Skeletal muscle tissue (tissue), 4 donors: ENCODE data around the gene SERPINE3. TPM values are rescaled to one million over a fixed set of nuclear protein-coding genes. Genes with fewer than 3 reads are reported as not detected.

Source experiments
- H3K27ac ChIP-seq: one replicate; pipeline ENCODE4 v1.7.0; 2013; ENCODE audit warnings: mild to moderate bottlenecking, low read depth, low read length, inconsistent platforms
- H3K27me3 ChIP-seq, 3 donors: one replicate each; pipeline ENCODE4 v1.7.0; 2013; ENCODE audit warnings: low read length in 3 of 3; ENCODE audit not compliant: control insufficient read depth in 3 of 3, insufficient read depth in 3 of 3
- H3K36me3 ChIP-seq, 3 donors: one replicate each; pipeline ENCODE4 v1.7.0; 2013; ENCODE audit warnings: low read length in 3 of 3; ENCODE audit not compliant: control insufficient read depth in 3 of 3, insufficient read depth in 3 of 3
- H3K4me1 ChIP-seq, 3 donors: one replicate each; pipeline ENCODE4 v1.7.0; 2013; ENCODE audit warnings: low read length in 3 of 3, mild to moderate bottlenecking in 3 of 3; ENCODE audit not compliant: control insufficient read depth in 3 of 3, insufficient read depth in 3 of 3
- H3K4me3 ChIP-seq, 3 donors: one replicate each; pipeline ENCODE4 v1.7.0; 2013; ENCODE audit warnings: low read length in 3 of 3
- H3K9ac ChIP-seq, 3 donors: one replicate each; pipeline ENCODE4 v1.7.0; 2013; ENCODE audit warnings: low read length in 3 of 3, mild to moderate bottlenecking in 3 of 3, moderate library complexity in 2 of 3, low read depth in 1 of 3
- H3K9me3 ChIP-seq, 3 donors: one replicate each; pipeline ENCODE4 v1.7.0; 2013; ENCODE audit warnings: low read length in 3 of 3; ENCODE audit not compliant: control insufficient read depth in 3 of 3
- total RNA-seq: library from RNA; depleted of rRNA; stranded (reverse); fragments of >200 nt; gene quantifications from one replicate; pipeline ENCODE4 v1.2.3, GENCODE V29; 2014
- donor health status: Osteomylitis.

SERPINE3 gene
- total RNA-seq, 1 donor from 2014 or later: not detected

- Histone ChIP-seq H3K27ac (no peak overlapping the region), H3K27me3 (no peaks in the 10 kb centered on the region), H3K4me1 (no peaks in the 10 kb centered on the region), H3K9ac (no peak overlapping the region), H3K36me3 (no peaks in the 10 kb centered on the region), H3K4me3 (no peak overlapping the region), H3K9me3 (no peaks in the 10 kb centered on the region)
Measured at GRCh38 chr13:51326777-51327176, 12.7 kb upstream of the SERPINE3 start.

GRCh38 chr13:51327961-51328360, 11.5 kb upstream of the SERPINE3 start:
- Histone ChIP-seq H3K9ac (no peak overlapping the region), H3K4me1 (no peaks in the 10 kb centered on the region), H3K27ac (no peak overlapping the region), H3K27me3 (no peaks in the 10 kb centered on the region), H3K9me3 (no peaks in the 10 kb centered on the region), H3K4me3 (no peak overlapping the region), H3K36me3 (no peaks in the 10 kb centered on the region)

- Histone ChIP-seq H3K36me3 (no peaks in the 10 kb centered on the region), H3K27me3 (no peaks in the 10 kb centered on the region), H3K9me3 (no peaks in the 10 kb centered on the region), H3K27ac (no peak overlapping the region), H3K4me3 (no peak overlapping the region), H3K9ac (no peak overlapping the region), H3K4me1 (no peaks in the 10 kb centered on the region)
Measured at GRCh38 chr13:51328488-51328887, 11.0 kb upstream of the SERPINE3 start.

DNA sequence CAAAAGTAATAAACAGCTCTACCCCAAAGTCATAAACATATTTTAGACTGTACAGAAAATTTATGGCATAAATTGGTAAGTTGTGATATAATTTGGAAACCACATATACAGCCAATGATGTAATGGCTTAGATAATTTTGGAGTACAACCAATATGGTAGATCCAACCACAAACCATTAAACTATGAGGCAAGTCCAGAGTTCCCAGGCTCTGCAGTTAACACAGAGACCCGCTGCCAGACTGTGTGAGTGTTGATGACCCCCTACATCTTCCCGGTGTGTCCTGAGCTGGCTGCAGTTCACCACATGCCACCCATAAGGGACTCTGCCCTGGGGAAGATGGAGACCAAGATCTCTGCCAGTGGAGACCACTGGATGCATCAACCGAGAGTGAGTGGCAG, 9.9 kb upstream of the SERPINE3 start:
- Histone ChIP-seq H3K27ac (no peak overlapping the region), H3K36me3 (no peaks in the 10 kb centered on the region)

DNA sequence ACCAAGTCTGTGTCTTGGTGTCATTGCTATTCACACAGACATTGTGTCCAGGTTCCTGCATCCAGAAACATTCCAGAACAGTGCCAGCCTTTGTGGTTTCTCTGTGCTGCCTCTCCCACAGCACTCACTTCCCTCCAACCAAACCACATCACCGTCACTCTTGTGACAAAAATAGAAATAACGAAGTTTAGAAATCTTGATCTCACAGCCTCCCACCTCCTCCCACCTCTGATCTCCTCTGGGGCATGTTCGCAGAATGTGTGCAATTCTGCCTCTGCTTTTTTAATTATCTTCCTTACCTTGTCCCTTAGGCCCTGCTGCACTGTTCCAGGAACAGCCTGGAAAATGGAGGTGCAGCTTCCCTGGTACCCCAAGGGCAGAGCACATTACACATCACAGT, 8.7 kb upstream of the SERPINE3 start:
- Histone ChIP-seq H3K27ac (no peak overlapping the region), H3K9me3 (no peaks in the 10 kb centered on the region), H3K36me3 (no peaks in the 10 kb centered on the region), H3K4me1 (no peaks in the 10 kb centered on the region), H3K27me3 (no peaks in the 10 kb centered on the region), H3K9ac (no peak overlapping the region), H3K4me3 (no peak overlapping the region)

More for the DNA sequence above, 9.9 kb upstream of the SERPINE3 start:
- Histone ChIP-seq H3K27me3 (no peaks in the 10 kb centered on the region), H3K4me3 (no peak overlapping the region), H3K9me3 (no peaks in the 10 kb centered on the region), H3K4me1 (no peaks in the 10 kb centered on the region), H3K9ac (no peak overlapping the region)

DNA sequence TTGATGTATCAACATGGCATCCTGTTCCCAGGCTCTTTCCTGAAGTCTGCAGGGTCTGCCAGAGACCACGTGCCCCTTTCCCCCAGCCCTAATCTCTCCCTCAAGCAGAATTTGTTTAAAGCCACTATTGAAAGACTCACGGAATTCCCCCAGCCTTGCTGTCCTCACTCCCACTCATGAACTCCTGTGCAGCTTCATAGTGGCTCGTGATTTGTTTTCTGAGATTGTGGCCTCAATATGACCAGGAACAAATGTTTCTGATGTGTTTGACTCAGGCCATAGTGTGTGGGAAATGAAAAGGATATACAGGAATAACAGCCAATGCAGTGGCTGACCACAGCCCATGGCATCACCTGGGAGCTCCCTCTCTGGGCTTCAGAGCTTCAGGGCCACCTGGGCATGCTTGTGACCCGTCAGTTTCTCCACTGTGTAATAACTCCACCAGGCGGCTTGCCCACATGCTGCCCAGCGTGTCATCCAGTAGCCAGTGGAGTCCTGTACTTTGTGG, 8.1 kb upstream of the SERPINE3 start:
- H3K4me1 ChIP-seq: no peaks in the 10 kb centered on the region
- H3K9ac ChIP-seq: no peak overlapping the region
- H3K4me3 ChIP-seq: no peak overlapping the region
- no peak overlapping the region for H3K27ac ChIP-seq
- H3K27me3 ChIP-seq: no peaks in the 10 kb centered on the region
- no peaks in the 10 kb centered on the region for H3K36me3 ChIP-seq
- H3K9me3 ChIP-seq: no peaks in the 10 kb centered on the region

DNA sequence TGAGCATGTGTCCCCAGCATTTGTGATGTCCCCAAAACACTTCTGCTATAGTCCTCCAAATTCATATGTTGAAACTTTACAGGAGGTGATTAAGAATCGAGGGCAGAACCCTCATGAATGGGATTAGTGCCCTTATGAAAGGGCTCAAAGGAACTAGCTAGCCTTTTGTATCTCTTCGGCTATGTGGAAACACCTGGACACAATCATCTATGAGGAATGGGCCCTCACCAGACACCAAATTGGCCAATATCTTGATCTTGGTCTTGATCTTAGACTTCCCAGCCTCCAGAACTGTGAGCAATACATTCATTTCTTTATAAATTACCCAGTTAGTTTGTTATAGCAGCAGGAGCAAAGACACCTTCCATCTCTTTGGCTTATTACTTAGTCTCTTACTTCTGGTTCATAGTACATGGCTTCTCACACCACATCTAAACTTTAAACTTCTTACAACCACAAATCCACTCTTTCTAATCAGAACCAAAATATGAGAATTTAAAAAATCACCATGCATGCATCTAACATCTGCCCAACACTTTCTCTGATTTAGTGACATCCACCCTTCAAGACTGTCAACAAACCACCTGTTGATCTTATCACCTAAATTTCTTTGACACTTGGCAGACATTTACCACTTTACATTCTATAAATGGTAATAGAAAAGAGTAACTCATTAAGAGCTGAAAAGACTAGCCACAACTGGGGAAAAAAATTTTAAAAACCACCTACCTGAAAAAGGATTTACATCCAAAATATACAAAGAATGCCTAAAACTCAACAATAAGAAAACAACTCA, 6.7 kb upstream of the SERPINE3 start:
- H3K4me1 ChIP-seq: no peaks in the 10 kb centered on the region

DNA sequence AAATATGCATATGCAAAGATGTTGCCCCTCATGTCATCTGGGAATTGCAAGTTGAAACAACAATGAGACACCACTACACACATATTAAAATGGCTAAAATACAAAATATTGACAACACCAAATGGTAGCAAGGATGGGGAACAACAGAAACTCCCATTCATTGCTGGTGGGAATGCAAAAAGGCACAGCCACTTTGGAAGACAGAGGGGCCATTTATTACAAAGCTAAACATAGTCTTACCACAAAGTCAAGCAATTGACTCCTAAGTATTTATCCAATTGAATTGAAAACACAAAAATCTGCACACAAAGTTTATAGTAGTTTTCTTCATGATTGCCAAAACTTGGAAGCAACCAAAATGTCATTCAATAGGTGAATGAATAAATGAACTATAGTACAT, 6.1 kb upstream of the SERPINE3 start:
- H3K36me3 ChIP-seq: no peaks in the 10 kb centered on the region
- no peak overlapping the region for H3K4me3 ChIP-seq
- H3K9ac ChIP-seq: no peak overlapping the region
- H3K27ac ChIP-seq: no peak overlapping the region
- no peaks in the 10 kb centered on the region for H3K27me3 ChIP-seq
- no peaks in the 10 kb centered on the region for H3K4me1 ChIP-seq
- no peaks in the 10 kb centered on the region for H3K9me3 ChIP-seq

More for the DNA sequence above, 6.7 kb upstream of the SERPINE3 start:
- no peaks in the 10 kb centered on the region for H3K36me3 ChIP-seq
- H3K27me3 ChIP-seq: no peaks in the 10 kb centered on the region
- no peaks in the 10 kb centered on the region for H3K9me3 ChIP-seq
- H3K4me3 ChIP-seq: no peak overlapping the region
- H3K9ac ChIP-seq: no peak overlapping the region
- H3K27ac ChIP-seq: no peak overlapping the region

DNA sequence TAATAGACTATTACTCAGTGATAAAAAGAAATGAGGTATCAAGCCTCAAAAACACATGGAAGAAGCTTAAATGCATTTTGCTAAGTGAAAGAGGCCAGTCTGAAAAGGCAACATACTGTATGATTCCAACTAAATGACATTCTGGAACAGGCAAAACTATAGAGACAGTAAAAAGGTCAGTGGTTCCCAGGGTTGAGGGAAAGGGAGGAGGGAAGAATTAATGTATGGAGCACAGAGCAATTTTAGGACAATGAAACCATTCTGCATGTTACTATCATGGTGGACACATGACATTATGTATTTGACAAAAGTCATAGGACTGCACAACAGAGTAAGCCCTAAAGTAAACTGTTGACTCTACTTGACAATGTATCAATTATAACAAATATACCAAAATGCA, 5.7 kb upstream of the SERPINE3 start:
- Histone ChIP-seq H3K27me3 (no peaks in the 10 kb centered on the region), H3K27ac (no peak overlapping the region), H3K4me1 (no peaks in the 10 kb centered on the region), H3K9ac (no peak overlapping the region), H3K4me3 (no peak overlapping the region), H3K9me3 (no peaks in the 10 kb centered on the region), H3K36me3 (no peaks in the 10 kb centered on the region)

DNA sequence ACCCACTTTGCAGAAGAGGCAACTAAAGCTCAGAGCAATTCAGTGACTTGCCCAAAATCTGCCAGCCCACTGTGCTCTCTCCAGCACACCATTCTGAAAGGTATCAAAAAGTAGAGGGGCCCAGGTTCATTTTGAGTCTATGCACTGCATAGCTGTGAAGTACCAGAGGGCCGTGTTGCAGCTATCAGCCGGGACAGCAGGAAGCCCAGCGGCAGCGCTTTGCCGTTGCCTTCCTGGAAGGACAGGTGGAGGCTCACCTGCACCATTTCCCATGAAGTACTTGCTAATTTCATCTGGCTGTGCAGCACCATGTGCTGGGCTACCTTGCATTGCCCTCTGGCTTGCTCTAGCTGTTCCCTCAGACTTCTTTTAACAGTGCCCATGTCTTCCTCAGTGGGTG, 2.7 kb upstream of the SERPINE3 start:
- no peaks in the 10 kb centered on the region for H3K27me3 ChIP-seq
- H3K36me3 ChIP-seq: no peaks in the 10 kb centered on the region
- no peaks in the 10 kb centered on the region for H3K4me1 ChIP-seq
- H3K27ac ChIP-seq: no peak overlapping the region
- no peak overlapping the region for H3K4me3 ChIP-seq
- H3K9me3 ChIP-seq: no peaks in the 10 kb centered on the region
- no peak overlapping the region for H3K9ac ChIP-seq
